Lower leg skin (tissue), 3 donors: Measurements from ENCODE around the gene TMEM30B.

Experiments
- CTCF ChIP-seq, 3 donors: fragments of 450-650 bp; IDR thresholded peaks; one replicate each; pipeline ENCODE4 v1.5.1; 2016; ENCODE audit warnings: antibody characterized with exemption in 3 of 3, mild to moderate bottlenecking in 3 of 3, moderate library complexity in 2 of 3
- POLR2A ChIP-seq, 2 donors: fragments of 450-650 bp; IDR thresholded peaks; one replicate each; pipeline ENCODE4 v1.6.1; 2016 to 2017; ENCODE audit warnings: antibody characterized with exemption in 2 of 2, mild to moderate bottlenecking in 1 of 2, moderate library complexity in 1 of 2

GRCh38 chr14:61253064-61253738 lies 27.9 kb downstream of the TMEM30B start:
- TF ChIP-seq POLR2A (IDR thresholded peaks at IDR 0.05): no peak
- no peak for TF ChIP-seq CTCF (IDR thresholded peaks at IDR 0.05)
